ENCODE measurements around the gene MAMDC4. TPM values are rescaled to one million over a fixed set of nuclear protein-coding genes. Genes with fewer than 3 reads are reported as not detected.

MAMDC4 gene
- total RNA-seq, 1 donor from 2014 or later, result 20.6 TPM

- H3K9me3 Mint-ChIP-seq, result no peaks in the 10 kb centered on the region
- no peaks in the 10 kb centered on the region for H3K4me1 Mint-ChIP-seq
- no peak overlapping the region for H3K27ac Mint-ChIP-seq (ENCODE audit: unreplicated experiment)
- no peak overlapping the region for H3K4me3 Mint-ChIP-seq
- no peaks in the 10 kb centered on the region for H3K36me3 Mint-ChIP-seq (ENCODE audit: low read depth)
- H3K27me3 Mint-ChIP-seq (ENCODE audit: low read depth), result no peaks in the 10 kb centered on the region
- TF ChIP-seq, protein P1, sequence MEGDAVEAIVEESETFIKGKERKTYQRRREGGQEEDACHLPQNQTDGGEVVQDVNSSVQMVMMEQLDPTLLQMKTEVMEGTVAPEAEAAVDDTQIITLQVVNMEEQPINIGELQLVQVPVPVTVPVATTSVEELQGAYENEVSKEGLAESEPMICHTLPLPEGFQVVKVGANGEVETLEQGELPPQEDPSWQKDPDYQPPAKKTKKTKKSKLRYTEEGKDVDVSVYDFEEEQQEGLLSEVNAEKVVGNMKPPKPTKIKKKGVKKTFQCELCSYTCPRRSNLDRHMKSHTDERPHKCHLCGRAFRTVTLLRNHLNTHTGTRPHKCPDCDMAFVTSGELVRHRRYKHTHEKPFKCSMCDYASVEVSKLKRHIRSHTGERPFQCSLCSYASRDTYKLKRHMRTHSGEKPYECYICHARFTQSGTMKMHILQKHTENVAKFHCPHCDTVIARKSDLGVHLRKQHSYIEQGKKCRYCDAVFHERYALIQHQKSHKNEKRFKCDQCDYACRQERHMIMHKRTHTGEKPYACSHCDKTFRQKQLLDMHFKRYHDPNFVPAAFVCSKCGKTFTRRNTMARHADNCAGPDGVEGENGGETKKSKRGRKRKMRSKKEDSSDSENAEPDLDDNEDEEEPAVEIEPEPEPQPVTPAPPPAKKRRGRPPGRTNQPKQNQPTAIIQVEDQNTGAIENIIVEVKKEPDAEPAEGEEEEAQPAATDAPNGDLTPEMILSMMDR (conservative IDR thresholded peaks at IDR 0.05), result no peak
- no peak for DNase-seq (ENCODE audit: low read depth, low spot score)
Observed at GRCh38 chr9:136896027-136896426, 43.9 kb downstream of the MAMDC4 start.

DNA sequence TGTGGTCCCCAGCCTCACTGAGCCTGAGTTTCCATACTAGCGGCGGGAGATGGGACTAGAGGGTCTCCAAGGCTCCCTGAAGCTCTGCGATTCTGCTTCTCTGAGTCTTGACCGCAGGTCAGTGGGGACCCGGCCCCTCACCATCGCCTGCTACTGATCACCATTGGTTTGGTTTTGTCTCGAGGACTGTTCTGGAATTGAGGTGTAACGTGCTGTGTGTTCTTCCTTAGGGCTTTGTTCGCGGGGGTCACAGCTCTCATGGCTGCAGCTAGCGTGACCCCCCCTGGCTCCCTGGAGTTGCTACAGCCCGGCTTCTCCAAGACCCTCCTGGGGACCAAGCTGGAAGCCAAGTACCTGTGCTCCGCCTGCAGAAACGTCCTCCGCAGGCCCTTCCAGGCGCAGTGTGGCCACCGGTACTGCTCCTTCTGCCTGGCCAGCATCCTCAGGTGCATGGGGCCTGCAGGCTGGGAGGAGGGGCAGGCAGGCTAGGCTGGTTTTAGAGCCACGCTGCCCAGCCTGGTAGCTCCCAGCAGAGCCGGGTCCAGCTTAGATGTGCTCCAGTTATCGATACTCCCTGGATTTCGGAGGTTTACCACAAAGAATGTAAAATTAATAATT lies 46.4 kb downstream of the MAMDC4 start:
- H3K9me3 Mint-ChIP-seq, result no peaks in the 10 kb centered on the region
- TF ChIP-seq, protein P1 (conservative IDR thresholded peaks at IDR 0.05), result no peak
- no peaks in the 10 kb centered on the region for H3K4me1 Mint-ChIP-seq
- no peak overlapping the region for H3K4me3 Mint-ChIP-seq
- H3K27me3 Mint-ChIP-seq (ENCODE audit: low read depth), result no peaks in the 10 kb centered on the region
- no peak overlapping the region for H3K27ac Mint-ChIP-seq (ENCODE audit: unreplicated experiment)
- DNase-seq (ENCODE audit: low read depth, low spot score), result no peak
- no peaks in the 10 kb centered on the region for H3K36me3 Mint-ChIP-seq (ENCODE audit: low read depth)

DNA sequence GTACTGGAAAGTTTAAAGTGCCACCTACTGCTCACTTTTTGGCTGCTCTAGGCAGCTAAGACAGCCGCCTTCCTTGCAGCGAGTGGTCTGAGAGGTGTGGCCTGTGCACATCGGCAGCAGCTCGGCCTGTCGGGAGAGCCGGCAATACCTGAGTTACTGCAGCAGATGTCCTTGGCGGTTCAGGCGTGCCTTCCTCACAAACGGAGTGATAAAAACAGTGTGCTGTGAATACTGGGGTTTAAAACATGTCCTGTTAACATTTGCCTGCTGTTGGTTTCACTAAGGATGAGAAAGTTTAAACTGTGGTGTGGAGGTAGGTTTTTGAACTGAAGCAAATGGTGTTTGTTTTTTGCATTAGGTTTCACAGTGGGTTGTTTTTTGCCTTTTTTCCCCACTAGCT lies 47.0 kb downstream of the MAMDC4 start:
- no peak overlapping the region for H3K4me3 Mint-ChIP-seq
- H3K9me3 Mint-ChIP-seq, result no peaks in the 10 kb centered on the region
- TF ChIP-seq, protein P1 (conservative IDR thresholded peaks at IDR 0.05), result no peak
- H3K27ac Mint-ChIP-seq (ENCODE audit: unreplicated experiment), result no peak overlapping the region
- H3K27me3 Mint-ChIP-seq (ENCODE audit: low read depth), result no peaks in the 10 kb centered on the region
- no peak for DNase-seq (ENCODE audit: low read depth, low spot score)
- no peaks in the 10 kb centered on the region for H3K4me1 Mint-ChIP-seq
- no peaks in the 10 kb centered on the region for H3K36me3 Mint-ChIP-seq (ENCODE audit: low read depth)

DNA sequence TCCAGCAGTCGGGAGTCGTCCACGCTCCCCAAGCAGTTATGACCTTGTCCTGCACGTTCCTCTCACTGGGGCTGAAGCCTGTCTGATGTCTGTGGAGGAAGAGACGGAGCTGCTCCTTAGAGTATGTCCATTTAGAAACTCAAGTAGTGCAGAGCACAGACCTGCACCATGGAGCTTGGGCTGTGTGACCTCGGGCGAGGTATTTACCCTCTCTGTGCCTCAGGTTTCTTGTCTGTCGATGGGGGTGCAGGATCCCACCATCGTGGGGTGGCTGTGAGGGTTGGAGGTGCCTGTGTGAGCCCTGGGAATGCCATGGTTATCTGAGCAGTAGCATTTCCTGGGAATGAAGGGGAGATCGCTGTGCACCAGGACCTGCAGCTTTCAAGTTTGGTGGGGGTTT lies 48.4 kb downstream of the MAMDC4 start:
- no peak overlapping the region for H3K27ac Mint-ChIP-seq (ENCODE audit: unreplicated experiment)
- H3K4me1 Mint-ChIP-seq, result no peaks in the 10 kb centered on the region
- no peaks in the 10 kb centered on the region for H3K9me3 Mint-ChIP-seq
- no peak for DNase-seq (ENCODE audit: low read depth, low spot score)
- TF ChIP-seq, protein P1 (conservative IDR thresholded peaks at IDR 0.05), result no peak
- H3K36me3 Mint-ChIP-seq (ENCODE audit: low read depth), result no peaks in the 10 kb centered on the region
- H3K4me3 Mint-ChIP-seq, result no peak overlapping the region
- H3K27me3 Mint-ChIP-seq (ENCODE audit: low read depth), result no peaks in the 10 kb centered on the region

DNA sequence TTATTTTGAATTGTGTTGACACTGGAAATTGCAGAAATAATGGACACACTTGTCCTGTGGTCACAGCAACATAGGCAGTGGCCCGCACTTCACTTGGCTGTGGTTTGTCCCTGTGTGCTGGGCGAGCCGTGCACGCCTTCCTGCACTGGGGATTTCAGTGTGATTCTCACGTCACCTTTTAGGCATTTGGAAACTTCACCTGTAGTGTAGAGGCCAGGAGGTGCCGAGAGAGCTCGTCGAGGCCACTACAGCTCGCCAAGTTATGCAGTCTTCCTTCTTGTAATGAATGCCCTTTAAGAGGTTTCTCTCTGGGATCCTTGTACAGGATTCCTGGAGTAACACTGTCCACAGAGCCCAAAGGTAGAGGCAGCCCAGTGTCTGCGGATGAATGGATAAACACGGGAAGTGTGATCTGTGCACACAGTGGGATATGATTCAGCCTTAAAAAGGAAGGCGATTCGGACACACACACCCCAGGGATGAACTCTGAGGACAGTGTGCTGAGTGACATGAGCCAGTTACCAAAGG lies 48.9 kb downstream of the MAMDC4 start:
- Mint-ChIP-seq H3K9me3 (no peaks in the 10 kb centered on the region), H3K27me3 (ENCODE audit: low read depth) (no peaks in the 10 kb centered on the region), H3K36me3 (ENCODE audit: low read depth) (peaks cover under 1% of the 10 kb centered on the region), H3K4me3 (no peak overlapping the region), H3K4me1 (no peaks in the 10 kb centered on the region), H3K27ac (ENCODE audit: unreplicated experiment) (no peak overlapping the region)
- DNase-seq (ENCODE audit: low read depth, low spot score), result no peak
- TF ChIP-seq, protein P1 (conservative IDR thresholded peaks at IDR 0.05), result no peak

All from neural crest cell (in vitro differentiated cells).